G401.6 (cell line): Measurements from ENCODE around the gene SMAP2.

Source experiments
- FAIRE-seq: peaks from 2 replicates; lab custom pipeline; 2012; peaks lifted over from hg19 to GRCh38; lab: Jason Lieb, UNC

SMAP2 gene

DNA sequence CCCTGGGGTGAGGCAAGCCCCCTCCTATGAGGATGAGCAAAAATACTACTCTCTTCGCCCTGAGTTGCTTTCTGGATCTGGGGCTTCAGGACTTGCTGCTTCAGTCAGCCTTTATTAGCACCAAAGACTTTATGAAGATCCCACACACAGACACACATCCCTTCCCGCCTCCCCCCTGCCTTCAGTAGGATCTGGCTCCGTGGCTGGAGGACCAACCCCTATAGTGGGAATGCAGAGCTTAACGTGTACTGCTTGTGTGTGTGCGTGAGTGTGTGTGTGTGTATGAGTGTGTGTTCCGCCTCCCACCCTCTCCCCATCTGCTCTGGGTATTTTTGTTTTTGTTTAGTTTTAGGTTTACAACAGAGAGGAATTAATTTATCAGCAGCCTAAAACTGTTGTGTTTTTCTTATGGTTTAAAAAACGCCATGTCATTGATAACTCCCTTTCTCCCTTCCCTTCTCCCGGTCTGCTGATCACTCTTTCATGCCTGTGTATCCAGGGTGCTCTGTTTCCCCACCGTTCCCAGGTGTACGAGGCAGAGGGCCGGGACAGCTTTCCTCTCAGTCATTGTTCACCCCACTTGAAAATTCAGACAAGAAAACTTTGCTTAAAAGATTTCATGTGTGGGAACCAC is 49.2 kb downstream of the SMAP2 start:
- FAIRE-seq: no peak

GRCh38 chr1:40423264-40423642 is 49.7 kb downstream of the SMAP2 start:
- no peak for FAIRE-seq

GRCh38 chr1:40423951-40424618 is 50.6 kb downstream of the SMAP2 start:
- FAIRE-seq: no peak

DNA sequence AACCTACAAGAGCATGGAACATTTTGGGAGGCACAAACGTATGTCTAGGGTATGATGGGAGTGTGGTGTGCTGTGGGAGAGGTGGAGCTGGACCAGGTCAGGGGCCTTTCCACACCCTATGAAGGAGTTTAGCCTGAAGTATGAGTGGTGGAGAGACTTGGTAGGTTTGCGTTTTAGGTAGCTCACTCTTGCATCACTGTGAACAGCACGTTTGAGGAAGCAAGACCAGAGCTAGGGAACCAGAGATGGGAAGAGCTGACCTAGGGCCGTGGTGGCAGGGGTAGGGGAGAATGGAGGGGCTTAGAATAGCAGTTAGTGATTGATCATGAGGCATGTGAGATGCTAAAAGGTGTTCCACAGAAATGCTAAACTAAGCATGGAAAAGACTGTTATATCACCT is 51.7 kb downstream of the SMAP2 start:
- no peak for FAIRE-seq

GRCh38 chr1:40431385-40431784 is 57.9 kb downstream of the SMAP2 start:
- FAIRE-seq: no peak

GRCh38 chr1:40432644-40433390 is 59.3 kb downstream of the SMAP2 start:
- FAIRE-seq: no peak

GRCh38 chr1:40435471-40435870 is 61.9 kb downstream of the SMAP2 start:
- FAIRE-seq: no peak

DNA sequence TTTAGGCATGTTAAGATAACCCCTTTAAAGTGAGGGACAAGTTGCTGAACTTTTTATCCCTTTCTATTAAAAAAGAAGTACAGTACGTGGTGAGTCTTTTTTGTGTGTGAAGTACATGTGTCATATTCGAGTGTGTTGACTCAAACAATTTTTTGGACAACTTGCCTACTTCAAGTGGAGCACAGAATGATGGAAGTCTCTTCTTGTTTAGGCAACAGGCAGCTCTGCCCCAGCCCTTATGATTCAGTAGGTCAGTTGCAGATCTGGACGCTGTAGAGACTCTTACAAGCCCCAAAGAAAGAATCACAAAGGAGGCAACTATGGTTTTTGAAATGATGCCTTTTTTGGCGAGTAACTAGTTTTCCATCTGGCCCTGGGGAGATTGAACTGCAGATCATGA is 62.3 kb downstream of the SMAP2 start:
- no peak for FAIRE-seq

DNA sequence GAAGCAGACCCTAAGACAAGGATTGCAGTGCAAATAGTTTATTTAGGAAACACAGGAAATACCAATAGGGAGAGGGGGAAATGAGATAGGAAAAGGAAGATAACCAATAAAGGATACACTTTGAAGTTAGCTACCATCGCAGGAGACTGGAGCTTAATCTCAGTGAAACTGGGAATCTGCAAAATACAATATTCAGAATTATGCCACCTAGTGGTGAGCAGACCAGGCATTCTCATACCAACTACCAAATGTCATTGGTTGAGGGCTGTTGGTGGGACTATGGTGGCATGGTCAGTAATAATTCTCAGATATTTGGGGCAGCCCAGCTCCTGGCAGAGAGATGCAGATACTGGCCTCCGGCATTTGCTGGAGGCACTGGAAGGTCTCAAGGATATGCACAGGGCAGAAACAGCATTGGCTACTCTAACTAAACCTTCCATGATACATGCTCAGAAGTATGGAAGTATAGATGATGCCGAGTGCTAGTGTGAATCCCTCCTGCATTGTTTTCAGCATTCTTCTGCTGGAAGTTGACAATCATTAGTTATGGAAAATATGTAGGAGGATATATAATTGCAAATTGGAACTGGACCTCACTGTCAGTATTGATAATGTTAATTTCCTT is 65.0 kb downstream of the SMAP2 start:
- FAIRE-seq: no peak

- FAIRE-seq: no peak
Observed at GRCh38 chr1:40439247-40439646, 65.7 kb downstream of the SMAP2 start.

- no peak for FAIRE-seq
Observed at GRCh38 chr1:40449684-40450494, 76.4 kb downstream of the SMAP2 start, which contains the start of gene ZFP69B. TSS of gene ZFP69B (plus strand) at chr1:40450476. CDS start at chr1:40450962, 486 bp downstream.

DNA sequence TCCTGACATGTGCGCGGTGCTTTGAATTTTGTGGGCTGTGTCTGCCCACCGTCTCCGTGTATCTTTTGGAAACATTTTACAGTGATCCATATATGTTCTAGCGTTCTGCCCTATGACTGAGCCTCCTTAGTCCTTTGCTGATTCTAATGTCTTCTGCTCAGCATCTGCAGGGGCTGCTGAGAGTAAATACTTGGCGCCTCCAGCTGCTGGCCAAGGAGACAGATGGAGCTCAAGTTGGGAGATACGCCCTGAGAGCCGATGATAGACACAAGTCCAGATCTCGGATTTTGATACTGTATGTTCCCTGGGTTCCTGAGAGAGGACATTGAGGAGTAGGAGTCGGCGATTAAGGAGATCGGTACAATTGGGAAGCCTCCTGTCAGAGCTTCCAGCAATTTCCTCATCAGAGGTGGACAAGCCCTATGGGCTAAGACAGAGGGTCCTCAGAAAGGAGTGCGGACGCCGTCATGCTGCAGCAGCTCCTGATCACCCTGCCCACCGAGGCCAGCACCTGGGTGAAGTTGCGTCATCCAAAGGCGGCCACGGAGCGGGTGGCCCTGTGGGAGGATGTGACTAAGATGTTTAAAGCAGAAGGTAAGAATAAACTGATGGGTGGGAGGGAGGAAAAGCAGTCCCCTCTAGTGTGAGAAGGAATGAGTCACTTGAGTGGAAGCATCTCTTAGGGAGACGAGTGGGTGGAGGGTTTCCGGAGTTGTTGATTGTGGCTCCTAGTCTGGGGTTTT is 77.1 kb downstream of the SMAP2 start:
- FAIRE-seq: no peak

- no peak for FAIRE-seq
Observed at GRCh38 chr1:40451238-40451585, 77.7 kb downstream of the SMAP2 start.

GRCh38 chr1:40454873-40455272 is 81.3 kb downstream of the SMAP2 start:
- FAIRE-seq: no peak

GRCh38 chr1:40462956-40463590 is 89.5 kb downstream of the SMAP2 start:
- FAIRE-seq: no peak

GRCh38 chr1:40469327-40469726 is 95.8 kb downstream of the SMAP2 start:
- FAIRE-seq: no peak
